ENCODE data around the gene GEMIN4.
A peak's percentile ranks its signal among the peaks of the same experiment; 100 is the strongest.
"Not testable (repeated sequence)": the region's sequence is repeated elsewhere in the genome, so short reads cannot be mapped to it uniquely, and the experiment has no call there.

Gene GEMIN4

GRCh38 chr17:752002-752619 is at the start of gene GEMIN4:
Gene GEMIN4, minus strand, starts transcription at chr17:752264. Its CDS starts 122 bp downstream, at chr17:752142.
- peak; percentile 66 for DNase-seq

DNA sequence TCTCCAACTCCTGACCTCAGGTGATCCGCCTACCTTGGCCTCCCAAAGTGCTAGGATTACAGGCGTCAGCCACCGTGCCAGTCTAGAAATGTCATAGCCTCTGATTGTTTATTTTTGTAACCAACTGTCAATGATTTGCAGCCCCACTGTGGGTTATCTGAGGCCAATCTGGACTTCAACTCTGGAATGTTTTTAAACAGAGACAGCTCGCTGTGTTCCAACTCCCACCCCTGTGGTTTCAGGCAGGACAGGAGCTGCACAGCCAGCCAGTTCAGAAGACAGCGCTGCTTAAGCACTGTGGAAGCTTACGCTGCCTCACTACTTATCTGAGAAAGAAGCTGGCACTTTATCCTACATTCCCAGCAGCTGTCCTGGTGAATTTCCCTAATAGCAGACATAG is 49.6 kb upstream of the GEMIN4 start:
- no peak for DNase-seq

DNA sequence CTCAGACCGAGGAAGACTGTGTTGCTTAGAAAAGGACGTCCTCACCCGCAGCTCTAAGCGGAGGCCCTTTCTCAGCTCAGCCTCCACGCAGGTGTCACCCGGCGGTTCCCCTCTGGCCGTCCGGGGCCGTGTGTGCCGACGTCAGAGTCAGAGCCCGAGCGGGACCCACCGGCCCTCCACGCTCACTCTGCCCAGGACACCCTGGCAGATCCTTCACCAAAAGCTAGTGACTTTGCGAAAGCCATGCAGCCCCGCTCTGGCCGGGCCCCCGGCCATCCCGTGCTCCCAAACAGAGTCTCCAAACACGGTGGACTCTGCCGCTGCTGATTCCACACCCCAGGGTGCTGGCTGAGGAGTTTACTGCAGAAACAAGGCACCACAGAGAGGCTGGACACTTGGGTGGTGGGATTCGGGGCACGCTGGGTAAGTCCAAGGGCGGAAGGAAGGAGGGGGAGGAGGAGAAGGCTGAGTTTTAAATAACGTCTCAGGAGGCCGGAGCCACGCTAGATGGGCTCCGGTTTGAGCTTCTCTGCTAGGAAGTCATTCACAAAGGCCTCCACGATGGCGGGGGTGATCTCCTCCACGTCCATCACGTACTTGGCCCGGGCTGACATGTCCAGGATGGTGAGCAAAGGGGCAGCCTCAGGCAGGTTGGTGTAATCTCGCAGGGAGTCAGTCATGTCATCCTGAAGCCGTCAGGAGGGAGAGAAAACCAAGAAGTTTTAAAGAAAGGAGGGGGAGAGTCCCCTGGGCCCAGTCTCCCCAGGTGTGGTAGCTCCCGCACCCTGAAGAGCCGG is 48.6 kb upstream of the GEMIN4 start:
- no peak for DNase-seq

DNA sequence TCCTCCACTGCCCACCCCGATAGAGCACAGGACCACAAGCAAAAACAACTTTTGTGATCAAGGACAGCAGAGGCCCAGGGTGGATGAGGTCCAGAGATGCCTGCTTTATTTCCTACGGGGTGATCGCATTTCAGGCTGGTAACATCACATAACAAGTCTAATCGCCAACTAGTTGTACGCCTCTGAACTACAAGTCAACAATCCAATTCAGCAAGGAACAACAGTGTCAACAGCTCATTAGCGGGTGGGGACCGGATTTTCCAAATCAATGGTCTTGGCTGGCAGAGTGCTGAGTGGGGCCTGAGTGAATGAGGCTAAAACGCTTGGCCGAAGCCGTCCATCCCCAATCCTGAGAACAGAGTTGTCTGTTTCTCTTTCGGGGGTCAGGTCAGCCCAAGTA is 47.2 kb upstream of the GEMIN4 start:
- DNase-seq: no peak

GRCh38 chr17:798246-798645 is 46.2 kb upstream of the GEMIN4 start:
- no peak for DNase-seq

DNA sequence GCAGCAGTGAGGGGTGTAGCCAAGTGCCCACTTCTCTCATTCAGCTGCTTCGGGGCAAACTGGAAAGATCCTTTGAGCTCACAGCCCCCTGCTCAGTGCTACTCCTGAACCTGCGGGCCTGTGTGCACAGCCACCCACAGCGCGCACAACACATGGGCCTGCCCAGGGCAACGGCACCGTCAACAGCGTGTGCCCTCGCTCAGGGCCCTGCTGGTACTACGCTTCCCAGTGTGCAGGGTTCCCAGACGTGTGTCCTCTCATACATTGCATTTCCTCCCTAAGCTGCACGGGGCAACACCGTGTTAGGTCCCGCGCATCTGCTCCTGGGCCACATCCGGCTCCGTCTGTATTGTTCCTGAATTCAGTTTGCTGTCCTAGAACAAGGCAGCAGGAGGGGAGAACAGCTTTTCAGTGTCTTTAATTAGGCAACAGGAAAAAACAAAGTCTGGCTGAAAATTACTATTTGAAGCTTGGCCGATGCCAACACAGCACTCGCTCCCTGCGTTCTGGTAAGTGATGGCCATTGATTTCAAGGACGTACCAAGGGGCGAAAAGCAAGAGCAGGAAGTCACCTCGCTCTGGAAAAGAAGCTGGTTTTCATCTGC is 45.3 kb upstream of the GEMIN4 start:
- DNase-seq: no peak

DNA sequence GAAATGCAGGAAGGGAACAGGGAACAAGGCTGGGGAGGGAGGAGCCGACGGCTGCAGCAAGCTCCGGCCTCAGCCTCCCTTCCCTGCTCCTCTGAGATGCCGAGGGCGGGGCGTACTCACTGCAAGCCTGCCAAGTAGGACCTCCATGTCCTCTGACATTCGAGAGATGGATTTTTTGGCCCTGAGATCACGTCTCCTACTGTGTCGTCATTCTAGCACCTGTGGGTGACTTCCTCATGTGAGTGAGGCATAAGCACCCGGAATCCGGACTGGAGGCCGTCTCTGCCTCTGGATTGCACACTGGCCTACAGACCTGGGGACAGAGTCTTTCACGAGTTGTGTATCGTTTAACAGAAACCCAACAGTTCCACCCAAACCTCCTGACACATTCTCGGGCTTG is 44.5 kb upstream of the GEMIN4 start:
- no peak for DNase-seq

- no peak for DNase-seq
Measured at GRCh38 chr17:795721-796120, 43.7 kb upstream of the GEMIN4 start.

- no peak for DNase-seq
Measured at GRCh38 chr17:795276-795675, 43.2 kb upstream of the GEMIN4 start.

- DNase-seq: peak; percentile 43
Measured at GRCh38 chr17:794876-795275, 42.8 kb upstream of the GEMIN4 start.

GRCh38 chr17:792277-792676 is 40.2 kb upstream of the GEMIN4 start:
- DNase-seq: no peak

- DNase-seq: no peak
Measured at GRCh38 chr17:791829-792228, 39.8 kb upstream of the GEMIN4 start.

DNA sequence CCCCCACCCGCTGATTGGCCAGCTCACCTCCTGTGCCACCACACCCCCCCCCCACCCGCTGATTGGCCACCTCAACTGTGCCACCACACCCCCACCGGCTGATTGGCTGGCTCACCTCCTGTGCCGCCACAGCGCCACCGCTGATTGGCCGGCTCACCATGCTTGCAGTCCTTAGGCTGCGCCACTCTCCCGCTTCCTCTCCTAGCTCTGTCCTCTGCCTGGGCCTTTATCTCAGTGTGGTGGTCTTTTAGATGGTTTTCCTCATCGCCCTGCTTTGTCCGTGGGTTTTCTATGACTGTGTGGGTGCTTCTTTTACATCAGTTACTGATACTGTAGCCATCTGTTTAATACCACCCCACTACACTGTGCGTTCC is 38.8 kb upstream of the GEMIN4 start:
- not testable (repeated sequence) for DNase-seq

- DNase-seq: not testable (repeated sequence)
Measured at GRCh38 chr17:789931-790873, 38.1 kb upstream of the GEMIN4 start.

DNA sequence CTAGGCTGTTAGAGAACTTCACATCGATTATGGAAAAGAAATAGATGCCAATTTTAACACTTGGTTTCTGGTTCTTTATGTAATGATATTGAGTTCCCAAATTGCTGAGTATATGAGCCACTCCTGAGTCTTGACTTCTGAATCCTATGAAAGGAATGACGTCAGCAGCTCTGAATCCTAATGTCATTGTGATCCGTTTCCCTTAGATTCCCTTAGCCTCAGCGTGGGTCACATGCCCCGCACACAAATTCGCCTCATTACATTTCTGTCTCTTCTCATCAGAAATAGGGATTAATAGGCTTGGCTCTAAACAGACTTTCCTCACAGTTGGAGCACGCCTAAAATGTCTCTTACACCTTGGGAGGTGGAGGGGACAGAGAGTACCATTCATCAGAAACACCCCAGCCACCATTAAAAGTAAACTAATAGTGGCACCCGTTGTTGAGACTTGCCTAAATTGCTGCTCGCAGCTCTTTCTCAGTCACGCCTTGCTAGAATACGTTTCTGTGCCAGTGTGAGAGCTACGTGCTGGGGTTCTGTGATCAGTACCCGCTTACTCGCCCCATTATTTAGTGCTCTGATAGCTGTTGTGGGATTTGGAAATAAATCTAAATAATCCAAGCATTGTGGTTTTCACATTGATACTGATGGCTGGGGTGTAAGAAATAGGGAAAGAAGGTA is 37.2 kb upstream of the GEMIN4 start:
- no peak for DNase-seq

- no peak for DNase-seq
Measured at GRCh38 chr17:788551-788950, 36.5 kb upstream of the GEMIN4 start.

DNA sequence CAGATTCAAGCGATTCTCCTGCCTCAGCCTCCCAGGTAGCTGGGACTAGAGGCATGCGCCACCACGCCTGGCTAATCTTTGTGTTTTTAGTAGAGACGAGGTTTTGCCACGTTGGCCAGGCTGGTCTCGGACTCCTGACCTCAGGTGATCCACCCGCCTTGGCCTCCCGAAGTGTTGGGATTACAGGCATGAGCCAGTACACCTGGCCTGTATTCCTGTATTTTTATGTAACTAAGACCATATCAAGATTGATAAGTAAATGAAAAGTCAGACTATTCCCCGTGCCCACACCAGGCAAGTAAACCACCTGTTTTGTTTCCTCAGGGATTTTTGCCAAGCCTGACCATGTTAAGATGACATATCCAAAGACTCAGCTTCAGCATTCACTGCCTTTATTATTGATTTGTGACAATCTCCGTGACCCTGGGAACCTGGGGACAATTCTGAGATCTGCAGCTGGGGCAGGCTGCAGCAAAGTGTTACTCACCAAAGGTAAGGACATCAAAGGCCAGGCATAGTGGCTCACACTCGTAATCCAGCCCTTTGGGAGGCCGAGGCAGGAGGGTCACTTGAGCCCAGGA is 35.7 kb upstream of the GEMIN4 start:
- DNase-seq: no peak

GRCh38 chr17:785901-786300 is 33.8 kb upstream of the GEMIN4 start:
- DNase-seq: not testable (repeated sequence)

- no peak for DNase-seq
Measured at GRCh38 chr17:784143-784542, 32.1 kb upstream of the GEMIN4 start.

DNA sequence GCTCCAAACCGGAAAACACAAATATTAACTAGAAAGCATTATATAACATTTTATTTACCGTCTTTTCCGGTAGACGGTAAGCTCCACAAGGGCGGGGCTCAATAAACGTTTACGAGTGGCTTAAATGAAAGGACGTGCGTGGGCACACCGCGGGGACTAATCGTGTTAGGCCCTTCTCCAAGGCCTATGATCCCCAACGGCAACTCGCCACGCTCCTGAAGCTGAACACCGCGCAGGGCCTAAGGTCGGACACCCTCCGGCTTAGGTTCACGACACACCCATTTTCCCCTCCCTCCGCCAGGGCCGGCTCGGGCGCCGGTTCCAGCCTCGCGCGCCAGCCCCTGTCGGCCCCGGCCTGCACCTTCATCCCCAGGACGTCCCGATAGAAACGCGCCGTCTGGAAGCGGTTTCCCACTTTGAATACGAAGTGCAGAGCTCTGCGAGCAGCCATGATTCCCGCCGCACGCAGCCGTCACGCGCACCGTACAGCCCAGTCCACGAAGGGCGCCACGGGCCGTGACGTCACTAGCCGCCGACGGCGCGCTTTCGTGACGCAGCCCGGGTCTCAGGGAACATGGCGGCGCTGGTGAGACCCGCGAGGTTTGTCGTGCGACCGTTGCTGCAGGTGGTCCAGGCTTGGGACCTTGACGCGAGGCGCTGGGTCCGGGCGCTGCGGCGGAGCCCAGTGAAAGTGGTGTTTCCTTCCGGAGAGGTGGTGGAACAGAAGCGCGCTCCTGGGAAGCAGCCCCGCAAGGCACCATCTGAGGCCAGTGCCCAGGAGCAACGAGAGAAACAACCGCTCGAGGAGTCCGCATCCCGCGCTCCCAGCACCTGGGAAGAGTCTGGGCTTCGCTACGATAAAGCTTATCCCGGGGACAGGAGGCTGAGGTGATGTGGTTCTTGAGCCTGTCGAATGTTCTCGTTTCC is 30.0 kb upstream of the GEMIN4 start, which contains the start of the genes GLOD4 and MRM3:
Gene GLOD4 (minus strand): TSS at position 476 of the 927 bp plus-strand sequence. CDS start 25 bp downstream, at position 451.
Gene MRM3 (plus strand): TSS at position 549 of the 927 bp plus-strand sequence. CDS start 26 bp downstream, at position 575.
- DNase-seq: peak; percentile 30

- no peak for DNase-seq
Measured at GRCh38 chr17:778096-778495, 26.0 kb upstream of the GEMIN4 start.

Data from NCI-H446 treated with DMSO at 0.1 percent for 48 hours (cell line).